Stimulated activated CD4-positive, alpha-beta T cell treated with anti-CD3 and anti-CD28 coated beads, Interleukin-15, amount 100 ng/mL, for 24 hours (primary cell): ENCODE data around the gene ARHGAP27.
A peak's percentile ranks its signal among the peaks of the same experiment; 100 is the strongest.

Source experiments
- DNase-seq: peaks from one replicate; pipeline ENCODE4 v3.0.0-alpha.2; 2020

Gene ARHGAP27

GRCh38 chr17:45404870-45405249 is 27.8 kb downstream of the ARHGAP27 start:
- DNase-seq = no peak

GRCh38 chr17:45403906-45404490 is 28.7 kb downstream of the ARHGAP27 start:
- no peak for DNase-seq

GRCh38 chr17:45402916-45403315 is 29.8 kb downstream of the ARHGAP27 start:
- no peak for DNase-seq

GRCh38 chr17:45398800-45399199 is 33.9 kb downstream of the ARHGAP27 start:
- no peak for DNase-seq

- no peak for DNase-seq
Measured at GRCh38 chr17:45397796-45398195, 34.9 kb downstream of the ARHGAP27 start.

GRCh38 chr17:45396496-45397205 is 36.0 kb downstream of the ARHGAP27 start:
- no peak for DNase-seq

GRCh38 chr17:45395569-45396415 is 36.9 kb downstream of the ARHGAP27 start:
- DNase-seq = no peak

- peak; percentile 52 for DNase-seq
Measured at GRCh38 chr17:45394913-45395568, 37.6 kb downstream of the ARHGAP27 start.

GRCh38 chr17:45394564-45394912 is 38.1 kb downstream of the ARHGAP27 start:
- DNase-seq = no peak

GRCh38 chr17:45394091-45394490 is 38.6 kb downstream of the ARHGAP27 start:
- DNase-seq = no peak

GRCh38 chr17:45393411-45393810 is 39.3 kb downstream of the ARHGAP27 start:
- DNase-seq = no peak

- no peak for DNase-seq
Measured at GRCh38 chr17:45391918-45392317, 40.8 kb downstream of the ARHGAP27 start.

GRCh38 chr17:45391291-45391690 is 41.4 kb downstream of the ARHGAP27 start:
- no peak for DNase-seq

- DNase-seq = no peak
Measured at GRCh38 chr17:45389354-45389753, 43.3 kb downstream of the ARHGAP27 start.

- DNase-seq = no peak
Measured at GRCh38 chr17:45388604-45389325, 43.9 kb downstream of the ARHGAP27 start.

- DNase-seq = no peak
Measured at GRCh38 chr17:45387739-45388138, 44.9 kb downstream of the ARHGAP27 start.

GRCh38 chr17:45386178-45386577 is 46.5 kb downstream of the ARHGAP27 start:
- no peak for DNase-seq

- peak; percentile 95 for DNase-seq
Measured at GRCh38 chr17:45385331-45385997, 47.2 kb downstream of the ARHGAP27 start.

GRCh38 chr17:45384789-45385262 is 47.8 kb downstream of the ARHGAP27 start:
- DNase-seq = no peak

GRCh38 chr17:45384047-45384788 is 48.5 kb downstream of the ARHGAP27 start:
- no peak for DNase-seq

GRCh38 chr17:45383003-45383402 is 49.7 kb downstream of the ARHGAP27 start:
- DNase-seq = no peak
